Progenitor cell of endocrine pancreas (in vitro differentiated cells): ENCODE measurements around the gene CHRNB1. TPM values are rescaled to one million over a fixed set of nuclear protein-coding genes. Genes with fewer than 3 reads are reported as not detected.
A peak's percentile ranks its signal among the peaks of the same experiment; 100 is the strongest.

Experiments
- DNase-seq: peaks from one replicate; pipeline ENCODE4 v3.0.0; 2021; ENCODE audit warnings: low spot score; ENCODE audit not compliant: unreplicated experiment
- H3K27ac Mint-ChIP-seq: 2 replicates; pipeline ENCODE4 v1.8.0; 2021; ENCODE audit warnings: mild to moderate bottlenecking, moderate library complexity, mixed read lengths
- H3K27me3 Mint-ChIP-seq: 2 replicates; pipeline ENCODE4 v1.8.0; 2021; ENCODE audit warnings: mixed read lengths
- H3K36me3 Mint-ChIP-seq: 2 replicates; pipeline ENCODE4 v1.8.0; 2022; ENCODE audit warnings: mixed read lengths; ENCODE audit not compliant: insufficient read depth
- H3K4me1 Mint-ChIP-seq: 2 replicates; pipeline ENCODE4 v1.8.0; 2021; ENCODE audit warnings: low read depth, mixed read lengths
- H3K4me3 Mint-ChIP-seq: 2 replicates; pipeline ENCODE4 v1.8.0; 2021; ENCODE audit warnings: low read depth, mild to moderate bottlenecking, moderate library complexity, mixed read lengths
- H3K9me3 Mint-ChIP-seq: 2 replicates; pipeline ENCODE4 v1.8.0; 2021; ENCODE audit warnings: low read depth, mixed read lengths
- total RNA-seq: library from RNA; stranded (reverse); gene quantifications from 2 replicates; pipeline ENCODE4 v1.2.1, GENCODE V29; 2021
- TF ChIP-seq, protein P1 (sequence below): fragments of 200-600 bp; sonication (generic); IDR thresholded peaks from one replicate; pipeline ENCODE4 v1.5.0; 2021; ENCODE audit warnings: antibody characterized with exemption, mild to moderate bottlenecking; ENCODE audit not compliant: unreplicated experiment

CHRNB1 gene
- total RNA-seq, 1 donor from 2014 or later: 17.2 TPM

DNA sequence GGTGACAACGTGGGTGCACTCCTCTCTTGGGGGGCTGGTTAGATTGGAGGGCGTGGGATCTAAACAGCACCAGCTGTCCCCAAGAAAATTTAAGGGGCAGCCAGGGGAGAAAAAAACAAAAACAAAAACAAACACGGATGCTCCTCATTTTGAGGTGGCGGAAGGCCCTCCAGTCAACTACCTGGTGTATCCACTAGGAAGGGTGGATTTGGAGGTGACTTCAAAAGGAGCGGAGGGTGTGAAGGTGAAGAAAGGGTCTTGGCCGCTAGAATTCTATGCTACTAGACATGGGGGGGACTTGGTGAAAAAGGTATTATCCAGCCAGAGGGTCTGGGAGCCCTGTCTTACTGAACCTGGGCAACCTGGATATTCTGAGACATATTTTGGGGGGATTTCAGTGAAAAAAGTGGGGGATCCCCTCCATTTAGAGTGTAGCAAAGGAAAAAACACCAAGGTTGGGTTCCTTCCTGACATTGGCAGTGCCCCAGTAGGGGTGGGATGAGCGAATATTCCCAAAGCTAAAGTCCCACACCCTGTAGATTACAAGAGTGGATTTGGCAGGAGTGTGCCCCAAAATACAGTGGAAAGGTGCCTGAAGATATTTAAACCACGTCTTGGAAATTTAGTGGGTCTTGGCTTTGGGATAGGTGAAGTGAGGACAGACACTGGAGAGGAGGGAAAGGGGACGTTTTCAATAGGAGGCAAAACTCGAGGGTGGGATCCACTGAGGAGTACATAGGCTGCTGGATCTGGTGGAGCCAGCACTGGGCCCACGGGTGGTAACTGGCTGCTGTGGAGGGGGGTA lies 6.0 kb upstream of the CHRNB1 start:
- Mint-ChIP-seq H3K9me3 (no peaks in the 10 kb centered on the region), H3K27me3 (peaks cover 57% of the 10 kb centered on the region), H3K36me3 (no peaks in the 10 kb centered on the region), H3K4me3 (peak overlapping the region; percentile 56), H3K4me1 (peaks cover 23% of the 10 kb centered on the region), H3K27ac (no peak overlapping the region)
- DNase-seq: no peak
- TF ChIP-seq, protein P1, sequence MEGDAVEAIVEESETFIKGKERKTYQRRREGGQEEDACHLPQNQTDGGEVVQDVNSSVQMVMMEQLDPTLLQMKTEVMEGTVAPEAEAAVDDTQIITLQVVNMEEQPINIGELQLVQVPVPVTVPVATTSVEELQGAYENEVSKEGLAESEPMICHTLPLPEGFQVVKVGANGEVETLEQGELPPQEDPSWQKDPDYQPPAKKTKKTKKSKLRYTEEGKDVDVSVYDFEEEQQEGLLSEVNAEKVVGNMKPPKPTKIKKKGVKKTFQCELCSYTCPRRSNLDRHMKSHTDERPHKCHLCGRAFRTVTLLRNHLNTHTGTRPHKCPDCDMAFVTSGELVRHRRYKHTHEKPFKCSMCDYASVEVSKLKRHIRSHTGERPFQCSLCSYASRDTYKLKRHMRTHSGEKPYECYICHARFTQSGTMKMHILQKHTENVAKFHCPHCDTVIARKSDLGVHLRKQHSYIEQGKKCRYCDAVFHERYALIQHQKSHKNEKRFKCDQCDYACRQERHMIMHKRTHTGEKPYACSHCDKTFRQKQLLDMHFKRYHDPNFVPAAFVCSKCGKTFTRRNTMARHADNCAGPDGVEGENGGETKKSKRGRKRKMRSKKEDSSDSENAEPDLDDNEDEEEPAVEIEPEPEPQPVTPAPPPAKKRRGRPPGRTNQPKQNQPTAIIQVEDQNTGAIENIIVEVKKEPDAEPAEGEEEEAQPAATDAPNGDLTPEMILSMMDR: no peak

GRCh38 chr17:7439462-7440112 lies 5.3 kb upstream of the CHRNB1 start, which contains the start of gene FGF11:
Gene FGF11 (plus strand): TSS chr17:7439512. CDS start chr17:7439621, 109 bp downstream.
- Mint-ChIP-seq H3K27ac (peak within 1 kb of the TSS; percentile 88), H3K4me3 (peak within 1 kb of the TSS; percentile 88), H3K4me1 (peaks cover 23% of the 10 kb centered on the region), H3K9me3 (no peaks in the 10 kb centered on the region), H3K27me3 (peaks cover 58% of the 10 kb centered on the region), H3K36me3 (no peaks in the 10 kb centered on the region)
- no peak for DNase-seq
- TF ChIP-seq, protein P1: no peak

- TF ChIP-seq, protein P1: no peak
- Mint-ChIP-seq H3K27ac (peak overlapping the region; percentile 88), H3K4me3 (peak overlapping the region; percentile 88), H3K27me3 (peaks cover 58% of the 10 kb centered on the region), H3K36me3 (no peaks in the 10 kb centered on the region), H3K4me1 (peaks cover 24% of the 10 kb centered on the region), H3K9me3 (no peaks in the 10 kb centered on the region)
- DNase-seq: no peak
Observed at GRCh38 chr17:7440113-7440833, 4.6 kb upstream of the CHRNB1 start.

- H3K9me3 Mint-ChIP-seq: no peaks in the 10 kb centered on the region
- peaks cover 58% of the 10 kb centered on the region for H3K27me3 Mint-ChIP-seq
- peak overlapping the region; percentile 88 for H3K27ac Mint-ChIP-seq
- peaks cover 29% of the 10 kb centered on the region for H3K4me1 Mint-ChIP-seq
- TF ChIP-seq, protein P1: no peak
- no peak for DNase-seq
- H3K36me3 Mint-ChIP-seq: no peaks in the 10 kb centered on the region
- H3K4me3 Mint-ChIP-seq: peak overlapping the region; percentile 88
Observed at GRCh38 chr17:7440834-7441195, 4.0 kb upstream of the CHRNB1 start.

- Mint-ChIP-seq H3K9me3 (no peaks in the 10 kb centered on the region), H3K27me3 (peaks cover 58% of the 10 kb centered on the region), H3K4me1 (peaks cover 30% of the 10 kb centered on the region), H3K36me3 (no peaks in the 10 kb centered on the region), H3K27ac (no peak overlapping the region), H3K4me3 (peak overlapping the region; percentile 88)
- no peak for DNase-seq
- TF ChIP-seq, protein P1: no peak
Observed at GRCh38 chr17:7441266-7441665, 3.6 kb upstream of the CHRNB1 start.
